ENCODE results near the gene PPT2.
"Not testable (repeated sequence)": the region's sequence is repeated elsewhere in the genome, so short reads cannot be mapped to it uniquely, and the experiment has no call there.

The PPT2 gene

DNA sequence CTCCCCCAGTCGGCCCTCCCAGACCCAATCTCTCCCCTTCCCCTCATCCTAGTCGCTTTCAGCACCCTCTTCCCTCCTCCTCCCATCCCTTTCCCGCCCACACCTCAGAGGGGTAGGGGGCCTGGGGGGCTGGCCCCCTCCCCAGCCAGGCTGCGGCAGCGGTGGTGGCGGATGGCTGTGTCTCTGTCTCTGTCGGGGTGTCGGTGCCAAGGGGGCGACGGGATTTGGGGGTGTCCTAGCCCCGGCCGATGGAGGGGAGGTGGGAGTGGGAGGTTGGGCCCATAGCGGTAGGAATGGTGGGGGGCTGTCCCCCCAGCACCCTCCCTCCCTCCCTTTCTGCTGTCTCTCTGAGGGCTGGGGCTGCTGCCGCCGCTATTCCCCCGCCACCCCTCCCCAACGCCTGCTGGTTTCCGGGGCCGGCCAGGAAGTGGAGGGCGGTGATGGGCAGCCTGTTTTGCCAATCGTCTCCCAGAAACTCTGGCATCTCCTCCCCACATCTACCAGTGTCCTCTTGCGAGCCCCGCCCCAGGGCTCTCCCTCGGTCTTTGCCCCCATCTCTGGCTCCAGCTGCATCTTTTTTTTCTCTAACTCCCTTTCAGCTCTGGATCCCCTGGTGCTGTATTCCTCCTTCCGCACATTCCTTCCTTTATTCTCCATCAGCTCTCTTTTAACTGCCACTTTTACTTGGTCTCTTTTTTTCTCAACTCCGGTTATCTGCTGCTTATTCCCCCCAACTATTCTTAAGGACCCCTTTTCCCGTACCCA is 22.0 kb downstream of the PPT2 start, which contains the start of gene AGPAT1:
Gene AGPAT1, minus strand, starts transcription at position 374 of the 765 bp plus-strand sequence. CDS start 4,588 bp downstream, outside the sequence.
- in situ Hi-C loops (cut with MboI; ENCODE audit: low sequenced_read_pairs), result no loop called here

DNA sequence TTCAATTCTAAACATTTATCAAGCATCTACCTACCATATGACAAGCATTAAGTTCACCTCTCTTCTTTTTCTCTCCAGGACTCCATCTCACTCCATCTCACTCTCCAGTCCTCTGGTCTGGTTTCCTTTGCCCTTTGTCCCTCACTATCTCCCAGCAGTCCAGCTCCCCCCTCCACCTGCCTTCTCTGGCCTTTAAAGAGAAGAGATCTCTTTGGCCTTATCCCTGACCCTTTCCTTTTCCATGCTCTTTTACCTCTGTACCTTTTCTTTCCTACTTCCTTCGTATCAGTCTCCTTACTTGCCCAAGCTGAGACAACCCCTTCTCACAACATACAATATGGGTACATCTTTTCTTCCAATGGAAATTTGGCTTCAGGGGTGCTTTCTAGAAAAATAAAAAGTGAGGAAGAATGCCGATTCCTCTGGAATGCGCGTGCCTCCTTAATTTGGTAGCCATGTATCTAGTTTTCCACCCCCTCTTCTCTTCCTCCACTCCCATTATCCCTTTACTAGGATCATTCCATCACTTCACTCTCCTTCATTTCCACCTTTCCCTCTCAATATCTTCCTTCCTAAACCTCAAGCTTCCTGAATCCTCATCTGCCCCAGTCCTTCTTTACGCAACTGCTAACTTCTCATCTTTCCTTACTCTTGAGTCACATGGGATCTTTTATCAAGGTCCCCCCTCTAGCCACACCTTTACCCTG is 22.7 kb downstream of the PPT2 start:
- in situ Hi-C loops (cut with MboI; ENCODE audit: low sequenced_read_pairs), result no loop called here

DNA sequence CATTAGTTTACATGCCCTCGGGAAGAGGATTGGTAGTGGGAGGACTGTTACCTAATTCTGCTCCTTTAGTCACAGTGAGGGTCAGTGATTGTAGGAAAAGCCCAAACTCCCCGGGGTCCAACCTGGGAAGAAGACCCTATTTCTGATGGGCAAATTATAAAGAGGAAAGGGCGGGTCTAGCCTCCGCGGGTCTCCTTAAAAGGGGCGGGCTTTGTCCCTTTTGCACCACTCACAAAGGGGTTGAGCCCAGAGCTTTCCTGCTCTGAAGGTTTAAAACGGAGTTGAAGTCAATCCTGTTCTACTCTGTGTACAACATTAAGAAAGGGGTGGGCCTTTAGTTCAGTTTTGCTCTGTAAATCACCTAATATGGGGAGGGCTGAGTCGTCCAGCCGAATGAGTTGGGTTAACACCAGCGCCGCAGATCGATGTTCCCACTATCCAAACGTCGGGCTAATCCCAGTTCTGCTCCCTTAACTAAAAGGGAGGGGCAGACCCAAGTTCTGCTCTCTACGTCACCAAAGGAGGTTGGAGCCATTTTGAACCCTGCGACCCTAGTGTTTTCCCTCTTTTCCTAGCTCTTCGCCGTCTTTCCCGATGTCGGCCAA is 23.3 kb downstream of the PPT2 start:
- in situ Hi-C loops (cut with MboI; ENCODE audit: low sequenced_read_pairs), result no loop called here

DNA sequence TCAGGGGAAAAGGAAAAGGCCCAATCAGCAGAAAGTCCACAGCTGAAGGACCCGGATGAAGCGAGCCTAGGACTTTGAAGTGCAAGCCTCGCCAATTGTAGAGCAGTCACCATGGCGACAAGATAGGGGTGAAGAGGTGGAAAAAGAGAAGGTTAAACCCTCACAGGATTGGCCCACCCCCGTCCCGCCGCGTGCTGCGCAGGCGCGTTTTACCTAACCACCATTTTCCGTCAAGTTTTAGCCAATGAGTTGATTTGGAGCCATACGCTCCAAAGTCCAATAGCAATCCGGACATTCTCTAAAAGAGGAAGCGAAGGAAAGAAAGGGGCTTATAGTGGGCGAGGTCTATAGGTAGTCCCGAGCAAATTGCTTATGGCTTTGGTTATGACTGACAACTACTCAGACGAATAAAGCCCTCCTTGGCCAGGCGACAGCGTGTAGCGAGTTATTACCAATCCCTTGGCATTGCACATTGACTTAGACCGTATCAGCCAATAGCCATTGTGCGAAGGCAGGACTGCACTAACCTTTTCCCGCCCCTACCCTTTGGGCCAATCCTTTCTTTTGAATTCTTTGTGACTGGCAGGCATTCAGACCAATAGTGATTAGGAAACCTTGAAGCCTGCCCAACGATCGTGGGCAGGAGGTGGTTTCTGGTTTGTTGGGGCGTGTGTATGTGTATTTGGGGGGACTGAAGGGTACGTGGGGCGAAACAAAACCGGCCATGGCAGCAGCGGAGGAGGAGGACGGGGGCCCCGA is 24.0 kb downstream of the PPT2 start, which contains the start of gene RNF5:
Gene RNF5, plus strand, starts transcription at position 618 of the 759 bp plus-strand sequence. Its CDS starts 107 bp downstream, at position 725.
- in situ Hi-C loops (cut with MboI; ENCODE audit: low sequenced_read_pairs), result no loop called here

DNA sequence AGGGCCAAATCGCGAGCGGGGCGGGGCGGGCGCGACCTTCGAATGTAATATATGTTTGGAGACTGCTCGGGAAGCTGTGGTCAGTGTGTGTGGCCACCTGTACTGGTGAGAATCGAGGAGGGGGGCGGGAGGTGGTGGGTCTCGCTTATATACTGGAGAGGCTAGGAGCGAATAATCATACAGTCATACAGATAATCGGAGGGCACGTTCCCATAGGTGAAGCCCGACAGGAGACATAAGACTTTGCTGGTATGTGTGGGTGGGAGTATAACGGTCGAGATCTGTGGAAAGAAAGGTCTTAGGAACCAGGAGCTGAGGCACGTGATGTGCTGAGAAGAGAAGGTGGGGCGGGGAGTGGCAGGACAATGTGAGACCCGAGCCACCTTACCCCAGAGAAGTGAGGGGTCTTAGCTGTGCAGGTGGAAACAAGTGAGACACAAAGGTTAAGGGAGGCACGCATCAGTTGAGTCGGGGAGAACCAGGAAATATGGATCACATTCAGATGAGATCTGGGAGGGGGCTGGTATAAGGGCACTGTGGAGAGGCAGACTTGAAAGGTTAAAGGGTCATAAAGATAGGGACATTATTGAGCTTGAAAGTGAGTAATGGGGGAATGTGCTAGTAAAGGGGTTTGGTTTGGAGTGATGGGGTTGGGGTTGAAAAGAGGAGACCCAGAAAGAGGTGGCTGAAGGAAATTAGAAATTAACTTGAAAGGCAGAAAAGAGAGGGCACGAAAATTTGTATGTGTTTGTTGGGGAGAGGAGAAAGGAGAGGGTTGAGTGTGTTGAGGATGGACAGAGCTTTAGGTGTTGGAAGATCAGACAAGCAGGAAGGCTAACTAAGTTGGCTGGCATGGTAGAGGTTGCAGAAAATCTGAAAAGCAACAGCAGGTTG is 24.9 kb downstream of the PPT2 start:
- in situ Hi-C loops (cut with MboI; ENCODE audit: low sequenced_read_pairs), result no loop called here

DNA sequence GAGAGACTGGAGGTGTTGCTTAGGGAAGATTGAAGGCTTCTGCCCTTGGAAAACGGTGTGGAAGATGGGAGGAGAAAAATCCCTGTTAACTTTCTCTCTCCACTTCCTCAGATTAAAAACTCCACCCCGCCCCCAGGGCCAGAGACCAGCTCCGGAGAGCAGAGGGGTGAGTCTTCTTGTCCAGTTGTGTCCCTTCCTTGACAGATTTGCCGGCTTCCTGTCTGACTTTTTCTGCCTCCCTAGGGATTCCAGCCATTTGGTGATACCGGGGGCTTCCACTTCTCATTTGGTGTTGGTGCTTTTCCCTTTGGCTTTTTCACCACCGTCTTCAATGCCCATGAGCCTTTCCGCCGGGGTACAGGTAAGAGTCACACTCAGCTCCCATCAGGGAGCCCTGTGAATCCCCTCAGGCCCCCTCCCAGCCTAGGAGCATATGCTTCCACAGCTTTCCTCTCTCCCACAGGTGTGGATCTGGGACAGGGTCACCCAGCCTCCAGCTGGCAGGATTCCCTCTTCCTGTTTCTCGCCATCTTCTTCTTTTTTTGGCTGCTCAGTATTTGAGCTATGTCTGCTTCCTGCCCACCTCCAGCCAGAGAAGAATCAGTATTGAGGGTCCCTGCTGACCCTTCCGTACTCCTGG is 25.9 kb downstream of the PPT2 start:
- in situ Hi-C loops (cut with MboI; ENCODE audit: low sequenced_read_pairs), result no loop called here

DNA sequence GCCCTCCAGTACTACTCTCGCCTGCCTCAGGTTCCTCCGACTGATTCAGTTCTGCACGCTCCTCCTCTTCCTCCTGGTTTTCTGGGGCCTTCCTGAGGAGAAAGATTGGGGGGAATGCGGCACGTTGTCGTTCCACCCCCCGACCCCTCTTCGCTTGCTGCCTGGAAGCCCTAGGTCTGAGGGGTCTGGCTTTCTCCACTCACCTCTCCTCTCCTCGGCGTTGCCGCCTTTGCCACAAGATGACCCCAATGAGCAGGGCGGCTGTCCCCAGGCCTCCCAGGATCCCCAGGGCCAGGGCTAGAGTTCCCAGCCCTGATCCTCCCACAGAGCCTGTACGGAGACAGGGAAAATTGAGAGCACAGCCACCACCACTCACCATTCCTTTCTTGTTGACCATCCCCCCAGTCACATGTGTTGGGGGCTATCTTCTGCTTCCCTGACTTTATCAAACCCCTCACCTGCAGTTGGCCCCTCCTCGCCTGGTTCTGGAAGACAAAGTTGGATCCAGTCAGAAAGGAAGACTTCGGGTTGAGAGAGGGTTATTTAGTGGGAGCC is 27.3 kb downstream of the PPT2 start:
- in situ Hi-C loops (cut with MboI; ENCODE audit: low sequenced_read_pairs), result no loop called here

DNA sequence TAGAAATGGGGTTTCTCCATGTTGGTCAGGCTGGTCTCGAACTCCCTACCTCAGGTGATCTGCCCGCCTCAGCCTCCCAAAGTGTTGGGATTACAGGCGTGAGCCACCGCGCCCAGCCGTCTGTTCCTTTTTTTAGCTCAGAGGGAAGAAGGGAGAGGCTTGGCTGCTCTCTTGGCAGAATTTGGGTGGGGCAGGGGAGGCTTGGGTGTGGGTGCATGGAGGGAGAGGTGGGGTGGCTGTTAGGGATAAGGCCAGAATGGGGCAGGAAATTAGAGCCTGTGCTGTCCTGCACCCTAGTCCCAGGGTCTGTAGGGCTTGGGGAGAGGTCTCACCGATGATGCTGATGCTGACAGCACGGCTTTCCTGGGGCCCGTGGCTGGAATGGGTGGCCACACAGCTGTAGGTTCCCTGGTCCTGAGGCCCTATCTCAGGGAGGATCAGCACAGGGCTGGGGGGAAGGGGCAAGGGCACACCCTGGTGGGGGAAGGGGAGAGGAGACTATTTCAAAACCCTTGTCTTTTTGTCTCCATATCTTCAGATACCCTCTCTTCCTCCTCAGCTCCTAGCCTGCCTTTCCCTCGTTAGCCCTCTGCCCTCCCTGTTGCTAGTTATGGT is 28.1 kb downstream of the PPT2 start:
- in situ Hi-C loops (cut with MboI; ENCODE audit: low sequenced_read_pairs), result no loop called here

DNA sequence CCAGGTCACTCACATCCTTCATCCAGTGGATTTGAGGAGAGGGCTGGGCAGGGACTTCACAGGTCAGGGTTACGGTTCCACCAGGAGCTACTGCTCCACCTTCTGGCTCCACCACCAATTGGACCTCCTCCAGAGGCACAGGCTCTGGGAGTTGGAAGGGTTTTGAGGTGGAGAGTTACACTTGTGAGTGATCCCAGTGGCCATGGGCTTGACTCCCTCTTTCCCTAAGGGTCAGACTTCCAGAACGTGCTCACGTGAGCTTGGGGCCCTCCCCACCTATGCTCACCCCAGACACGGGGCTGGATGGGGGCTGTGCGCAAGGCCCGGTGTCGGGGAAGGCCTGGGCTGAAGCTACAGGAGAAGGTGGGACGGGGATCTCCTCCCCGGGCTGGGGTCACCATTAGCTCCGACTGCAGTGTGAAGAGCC is 28.6 kb downstream of the PPT2 start:
- in situ Hi-C loops (cut with MboI; ENCODE audit: low sequenced_read_pairs), result no loop called here

DNA sequence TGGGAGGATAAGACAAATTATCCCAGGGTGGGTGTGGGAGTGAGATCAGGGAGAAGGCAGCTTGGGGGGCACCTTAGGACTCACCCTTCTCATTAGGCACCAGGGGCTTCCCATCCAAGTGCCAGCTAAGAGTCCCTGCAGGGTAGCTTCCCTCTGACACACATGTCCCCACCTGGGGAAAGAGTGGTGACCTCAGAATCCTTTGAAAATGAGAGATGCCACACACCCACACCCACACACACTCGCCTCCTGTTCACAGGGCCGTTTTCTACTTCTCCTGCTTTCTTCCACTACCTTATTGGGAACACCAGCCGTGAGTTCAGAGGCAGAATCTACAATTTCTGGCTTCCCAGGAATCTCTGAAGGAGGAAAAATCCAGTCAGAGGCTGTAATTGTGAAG is 29.1 kb downstream of the PPT2 start:
- in situ Hi-C loops (cut with MboI; ENCODE audit: low sequenced_read_pairs), result no loop called here

DNA sequence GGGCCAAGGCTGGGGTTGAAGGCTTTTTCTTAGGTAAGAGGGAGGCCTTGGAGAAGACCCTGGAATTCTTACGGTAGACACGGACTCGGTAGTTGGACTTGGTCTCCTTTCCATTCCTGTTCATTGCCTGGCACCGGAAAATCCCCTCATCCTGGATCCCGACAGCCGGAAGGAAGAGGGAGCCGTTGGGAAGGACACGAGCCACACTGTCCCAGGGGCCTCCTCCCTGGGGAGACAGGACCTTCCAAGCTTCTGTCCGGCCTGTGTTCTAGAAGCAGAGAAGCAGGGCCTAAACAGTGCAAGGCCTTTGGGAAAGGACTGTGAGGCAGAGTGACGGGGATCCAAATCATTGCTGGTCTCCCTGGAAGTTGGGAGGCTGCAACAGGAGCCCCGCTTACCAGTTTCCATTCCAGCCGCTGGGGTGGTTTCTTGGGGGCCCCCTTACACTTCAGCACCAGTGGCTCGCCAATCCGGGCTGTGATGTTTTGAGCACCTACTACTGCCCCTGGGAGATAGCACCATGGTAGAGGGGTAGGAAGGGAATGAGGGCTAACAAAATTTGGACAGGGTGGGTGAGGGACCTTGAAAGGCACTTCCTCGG is 29.6 kb downstream of the PPT2 start:
- in situ Hi-C loops (cut with MboI; ENCODE audit: low sequenced_read_pairs), result no loop called here

DNA sequence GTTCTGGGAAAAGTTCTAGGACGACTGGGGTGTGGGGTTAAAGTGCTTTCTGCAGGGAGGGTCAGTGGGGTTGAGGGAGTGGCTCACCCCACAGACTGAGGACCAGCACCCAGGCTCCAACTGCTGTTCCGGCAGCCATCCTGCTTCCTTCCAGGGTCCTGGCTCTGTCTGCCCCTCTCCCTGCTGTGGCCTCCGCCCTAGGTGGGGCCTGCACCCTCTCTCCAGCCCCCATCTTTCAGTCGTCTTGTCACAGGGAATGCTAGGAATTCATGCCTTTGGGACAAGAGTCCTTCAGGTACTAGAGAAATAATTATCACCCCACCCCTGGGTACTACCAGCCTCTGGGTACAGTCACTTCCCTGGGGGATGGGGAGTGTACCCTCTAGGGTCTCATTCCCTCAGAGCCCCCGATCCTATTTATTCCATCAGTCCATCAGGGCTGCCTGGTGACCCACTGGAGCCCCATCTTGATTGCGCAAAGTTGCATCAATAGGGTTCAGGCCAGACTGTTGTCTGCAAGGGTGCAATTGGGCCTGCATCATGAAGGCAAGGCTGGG is 30.2 kb downstream of the PPT2 start, which contains the start of gene AGER:
Gene AGER, minus strand, starts transcription at position 170 of the 557 bp plus-strand sequence. Its CDS starts 31 bp downstream, at position 139.
- in situ Hi-C loops (cut with MboI; ENCODE audit: low sequenced_read_pairs), result no loop called here

DNA sequence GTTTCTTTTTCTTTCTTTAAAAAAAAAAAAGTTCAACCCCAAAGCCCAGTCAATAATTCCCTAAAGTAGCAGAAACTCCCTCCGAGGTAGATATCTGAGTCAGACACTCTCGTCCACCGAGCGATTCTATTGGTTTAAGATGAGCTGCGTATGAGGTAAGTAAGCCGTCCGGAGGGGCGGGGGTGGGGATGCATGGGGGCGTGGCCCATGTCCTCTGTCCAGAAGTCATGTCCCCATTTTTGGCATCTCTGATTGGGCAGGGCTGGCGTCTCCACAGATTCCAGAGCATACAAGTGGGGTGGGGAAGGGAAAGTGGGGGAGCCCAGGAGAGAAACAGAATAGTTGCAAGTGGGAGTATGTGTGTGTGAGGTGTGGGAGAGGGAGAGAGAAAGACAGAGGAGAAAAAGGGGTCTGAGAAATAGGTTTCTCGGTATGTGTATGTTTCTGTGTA is 31.8 kb downstream of the PPT2 start:
- in situ Hi-C loops (cut with MboI; ENCODE audit: low sequenced_read_pairs), result not testable (repeated sequence)

DNA sequence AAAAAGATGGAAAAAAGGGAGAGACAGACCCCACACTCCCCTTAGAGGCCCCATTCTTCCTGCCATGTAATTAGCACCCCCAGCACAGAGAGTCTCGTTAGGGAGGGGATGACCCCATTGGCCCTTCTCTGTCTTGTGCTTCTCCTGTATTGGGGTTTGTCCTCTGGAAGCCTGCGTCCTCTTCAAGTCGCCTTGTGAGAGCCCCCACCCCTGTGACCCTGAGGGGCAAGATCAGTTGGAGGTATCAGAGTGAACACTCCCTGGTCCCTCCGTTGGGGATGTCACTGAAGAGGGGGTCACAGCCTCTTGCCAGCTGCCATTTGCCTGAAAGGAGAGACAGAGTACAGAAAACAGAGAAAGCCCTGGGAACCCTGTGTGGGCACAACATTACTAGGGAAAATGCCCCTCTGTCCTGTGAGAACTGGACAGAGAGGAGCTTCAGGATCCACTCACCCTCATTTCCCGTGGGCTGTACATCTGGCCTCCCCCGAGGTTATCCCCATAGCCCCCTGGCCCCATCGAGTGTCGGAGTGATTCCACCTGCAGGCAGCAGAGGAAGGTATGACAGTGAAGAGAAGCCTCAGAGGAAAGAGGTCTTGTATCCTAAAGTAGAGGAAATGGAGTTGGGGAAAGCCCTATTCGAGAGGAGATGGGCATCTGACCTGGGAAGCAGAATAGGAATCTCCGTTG is 32.4 kb downstream of the PPT2 start:
- in situ Hi-C loops (cut with MboI; ENCODE audit: low sequenced_read_pairs), result not testable (repeated sequence)

DNA sequence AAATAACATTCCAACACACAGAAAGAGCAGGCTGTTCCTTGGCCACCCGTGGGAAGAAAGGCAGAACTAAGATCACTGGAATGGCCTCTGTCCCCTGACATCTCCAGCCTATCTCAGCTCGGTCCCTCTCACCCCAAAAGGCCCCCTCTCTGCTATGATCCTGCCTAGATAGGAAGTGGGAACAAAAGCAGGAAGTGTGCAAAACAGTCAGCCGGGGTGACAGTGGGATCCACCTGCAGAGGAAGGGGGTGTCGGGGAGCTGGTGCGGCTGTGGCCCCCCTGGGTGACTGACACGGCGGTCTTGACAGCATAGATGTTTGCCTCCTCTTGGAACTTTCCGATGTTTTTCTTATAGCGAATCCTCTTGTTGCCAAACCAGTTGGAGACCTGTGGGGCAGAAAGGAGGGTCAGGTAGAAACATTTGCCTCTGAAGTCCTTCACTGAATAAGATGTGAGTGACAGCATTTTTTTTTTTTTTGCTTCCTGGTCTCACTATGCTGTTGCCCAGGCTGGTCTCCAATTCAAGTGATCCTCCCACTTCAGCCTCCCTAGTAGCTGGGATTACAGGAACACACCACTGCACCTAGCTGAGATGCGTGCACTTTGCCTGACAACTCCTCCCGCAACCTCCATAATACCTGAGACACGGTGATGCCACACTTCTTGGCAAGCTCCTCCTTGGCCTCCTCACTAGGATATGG is 33.2 kb downstream of the PPT2 start:
- in situ Hi-C loops (cut with MboI; ENCODE audit: low sequenced_read_pairs), result no loop called here

DNA sequence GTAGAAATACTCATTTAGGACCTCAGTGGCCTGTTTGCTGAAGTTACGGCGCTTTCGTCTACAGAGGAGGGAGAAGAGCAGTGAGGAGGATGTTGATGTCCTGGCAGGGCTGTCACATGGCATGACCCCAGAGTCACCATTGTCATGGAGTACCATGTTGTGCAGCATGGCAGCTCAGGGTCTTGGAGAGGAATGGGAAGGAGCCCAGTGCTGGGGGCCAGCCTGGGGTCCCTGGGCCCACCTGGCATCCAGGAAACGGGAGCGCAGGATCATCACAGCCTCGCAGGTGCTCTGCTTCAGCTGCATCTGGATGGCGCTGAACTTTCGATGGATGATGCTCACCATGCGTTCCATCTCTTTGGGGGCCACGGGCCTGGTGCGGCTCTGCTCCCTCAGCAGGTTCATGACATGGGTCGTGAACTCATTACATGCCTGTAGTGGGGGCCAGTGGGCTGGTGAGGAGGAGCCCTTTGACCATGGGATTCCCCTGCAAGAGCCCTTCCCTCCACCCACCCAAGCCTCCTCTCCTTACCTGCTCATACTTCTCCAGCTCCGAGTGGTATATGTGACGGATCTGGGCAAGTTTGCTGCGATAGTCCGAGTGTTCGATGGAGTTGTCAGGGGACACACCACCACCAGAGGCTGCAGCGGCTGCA is 33.9 kb downstream of the PPT2 start:
- in situ Hi-C loops (cut with MboI; ENCODE audit: low sequenced_read_pairs), result not testable (repeated sequence)

All from HL-60/S4 (cell line).